HT1080 (cell line): ENCODE results near the gene POLD3. TPM values are rescaled to one million over a fixed set of nuclear protein-coding genes. Genes with fewer than 3 reads are reported as not detected.
"Not testable (repeated sequence)": the region's sequence is repeated elsewhere in the genome, so short reads cannot be mapped to it uniquely, and the experiment has no call there.

ENCODE experiments used
- DNase-seq: peaks from one replicate; pipeline ENCODE4 v3.0.0-alpha.2; 2015; ENCODE audit warnings: low read depth
- total RNA-seq: library from RNA; depleted of rRNA; stranded (reverse); fragments of >200 nt; shearing (Covaris generic); gene quantifications from 2 replicates; pipeline ENCODE4 v1.2.3, GENCODE V29; 2014

The POLD3 gene
- total RNA-seq, 1 experiment from 2014 or later: 18.1 TPM

GRCh38 chr11:74636630-74637184, 44.3 kb downstream of the POLD3 start:
- DNase-seq: peak; percentile 84

DNA sequence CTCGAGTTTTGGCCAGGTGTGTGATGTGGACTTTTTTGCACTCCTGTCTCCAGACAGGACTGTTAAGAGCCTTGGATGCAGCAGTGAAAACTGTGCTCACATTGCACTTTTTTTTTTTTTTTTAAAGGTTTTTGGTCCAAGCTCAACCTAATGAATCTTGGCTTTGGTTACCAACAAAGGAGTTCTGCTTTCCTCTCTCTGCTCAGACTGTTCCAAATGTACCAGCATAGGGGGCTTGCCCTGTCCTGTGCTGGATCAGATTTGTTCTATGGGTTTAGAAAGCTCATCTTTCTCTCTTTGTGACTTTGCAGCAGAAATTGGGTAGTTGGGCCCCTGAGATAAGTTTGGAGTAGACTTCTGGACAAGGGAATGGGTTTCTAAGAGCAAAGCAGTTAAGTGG, 45.3 kb downstream of the POLD3 start:
- no peak for DNase-seq

DNA sequence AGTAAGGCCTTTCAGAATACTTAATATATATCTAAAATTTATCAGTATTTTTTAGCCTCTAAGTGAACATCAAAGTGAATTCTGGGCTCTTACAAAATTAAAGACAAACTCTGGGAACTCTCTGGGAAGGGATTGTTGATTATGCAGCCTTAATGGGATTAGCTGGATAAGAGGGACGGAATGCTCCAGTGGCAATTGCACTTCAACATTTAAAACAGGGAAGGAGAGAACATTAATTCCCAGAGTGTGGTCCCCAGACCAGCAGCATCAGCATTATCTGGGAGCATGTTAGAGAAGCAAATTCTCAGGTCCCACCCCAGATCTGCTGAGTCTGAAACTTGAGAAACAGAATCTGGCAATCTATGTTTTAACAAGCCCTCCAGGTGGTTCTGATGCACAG, 46.5 kb downstream of the POLD3 start:
- DNase-seq: no peak

GRCh38 chr11:74639533-74639932, 47.2 kb downstream of the POLD3 start:
- no peak for DNase-seq

GRCh38 chr11:74641289-74641688, 48.9 kb downstream of the POLD3 start:
- no peak for DNase-seq

- DNase-seq: no peak
Observed at GRCh38 chr11:74641905-74642304, 49.5 kb downstream of the POLD3 start.

- no peak for DNase-seq
Observed at GRCh38 chr11:74642912-74643311, 50.5 kb downstream of the POLD3 start.

GRCh38 chr11:74644081-74644480, 51.7 kb downstream of the POLD3 start:
- no peak for DNase-seq

- no peak for DNase-seq
Observed at GRCh38 chr11:74646215-74646614, 53.8 kb downstream of the POLD3 start.

- DNase-seq: no peak
Observed at GRCh38 chr11:74646954-74647353, 54.6 kb downstream of the POLD3 start.

GRCh38 chr11:74647404-74647803, 55.0 kb downstream of the POLD3 start:
- no peak for DNase-seq

GRCh38 chr11:74647831-74648230, 55.4 kb downstream of the POLD3 start:
- no peak for DNase-seq

DNA sequence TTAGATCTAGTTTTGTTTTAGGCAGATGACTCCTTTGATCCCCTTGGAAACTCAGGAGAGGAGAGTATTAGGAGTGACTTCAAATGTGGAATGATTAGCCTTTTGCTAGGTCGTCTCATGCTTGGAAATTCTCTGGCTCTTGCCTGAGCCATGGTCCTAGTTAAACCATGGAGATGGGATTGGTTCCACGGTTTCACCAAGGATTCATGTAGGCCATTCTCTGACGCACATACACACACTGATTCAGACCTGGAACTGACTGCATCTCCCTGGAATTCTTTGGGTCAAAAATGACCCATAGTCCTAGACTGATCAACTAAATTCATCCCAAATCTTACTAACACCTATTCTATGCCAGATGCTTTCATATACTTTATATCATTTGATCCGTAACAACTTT, 56.5 kb downstream of the POLD3 start:
- no peak for DNase-seq

- no peak for DNase-seq
Observed at GRCh38 chr11:74650498-74650897, 58.1 kb downstream of the POLD3 start.

DNA sequence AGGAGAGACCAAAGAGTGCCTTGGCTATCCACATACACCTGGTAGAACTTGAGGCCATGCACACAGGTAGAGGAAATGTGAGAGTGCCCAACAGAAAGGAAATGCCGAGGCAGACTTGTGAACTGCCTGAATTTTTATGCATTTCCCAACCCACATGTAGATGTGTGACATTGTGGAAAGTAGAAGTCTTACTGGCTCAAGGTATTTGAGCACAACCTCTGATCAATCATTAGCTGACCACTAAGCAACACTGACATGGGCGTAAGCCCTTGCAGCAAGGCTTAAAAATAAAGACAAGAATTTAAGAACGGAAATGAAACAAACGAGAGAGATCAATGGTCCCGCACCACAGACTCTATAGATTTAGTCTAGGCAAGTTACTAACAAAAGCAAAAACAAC, 62.6 kb downstream of the POLD3 start:
- no peak for DNase-seq

- not testable (repeated sequence) for DNase-seq
Observed at GRCh38 chr11:74659124-74659523, 66.7 kb downstream of the POLD3 start.

- DNase-seq: no peak
Observed at GRCh38 chr11:74662487-74663103, 70.2 kb downstream of the POLD3 start.

GRCh38 chr11:74663315-74663714, 70.9 kb downstream of the POLD3 start:
- DNase-seq: no peak

- no peak for DNase-seq
Observed at GRCh38 chr11:74669211-74670160, 77.1 kb downstream of the POLD3 start.

GRCh38 chr11:74670171-74670570, 77.8 kb downstream of the POLD3 start:
- DNase-seq: no peak

DNA sequence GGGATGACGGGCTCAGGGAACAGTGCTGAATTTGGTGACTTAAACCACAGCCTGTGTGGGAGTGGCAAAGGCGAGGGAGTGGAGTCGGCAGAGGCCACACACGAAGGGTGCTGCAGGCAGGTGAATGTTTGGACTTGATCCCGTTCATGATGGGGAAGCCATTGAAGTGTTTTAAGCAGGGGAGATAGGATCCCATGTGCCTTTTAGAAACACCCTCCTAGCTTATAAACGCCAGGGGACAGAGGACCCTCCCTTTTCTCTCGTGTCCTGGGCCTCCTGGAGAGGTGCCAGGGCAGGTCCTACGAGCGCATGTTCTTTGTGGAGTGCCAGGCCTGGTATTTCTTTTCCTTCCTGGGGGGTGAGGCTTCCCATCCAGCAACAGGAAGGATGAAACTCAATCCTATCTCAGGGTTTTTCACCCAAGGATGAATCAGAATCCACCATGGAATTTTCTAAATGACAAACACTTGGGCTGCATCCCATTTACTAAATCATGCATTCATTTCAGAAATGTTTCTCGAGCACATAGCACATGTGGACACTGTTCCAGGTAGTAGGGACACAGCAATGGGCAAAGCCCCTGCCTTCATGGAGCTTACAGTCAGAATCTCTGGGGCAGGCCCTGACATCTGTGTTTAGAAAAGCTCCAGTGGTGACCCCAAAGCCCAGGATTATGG, 79.3 kb downstream of the POLD3 start:
- DNase-seq: peak; percentile 60
